K562 (cell line): ENCODE results near the gene FCHSD1. TPM values are rescaled to one million over a fixed set of nuclear protein-coding genes. Genes with fewer than 3 reads are reported as not detected.
A peak's percentile ranks its signal among the peaks of the same experiment; 100 is the strongest.

Source experiments
- ATAC-seq: fragments of 200-7000 bp; cut with Tn5 transposase; 3 replicates; pipeline ENCODE4 v1.9.1; 2020; ENCODE audit warnings: moderate library complexity
- BruUV-seq: library from RNA; stranded (reverse); fragments of 400-500 nt; replicated peaks from 2 replicates; lab custom pipeline; 2021; lab: Mats Ljungman, UMichigan
- CTCF ChIA-PET: fragments of 300-600 bp; formaldehyde crosslinking; extraction: SDS; loops from one replicate; lab custom pipeline; 2021; ENCODE audit warnings: low intra/inter-chr PET ratio; lab: Yijun Ruan, JAX
- POLR2A ChIA-PET: fragments of 300-600, 350-650 bp; sonication (Branson Sonifier 250); formaldehyde crosslinking; extraction: SDS; loops from one replicate; lab custom pipeline; 2021; ENCODE audit warnings: antibody characterized with exemption, inconsistent platforms; lab: Yijun Ruan, JAX
- DNase-seq, 4 experiments: peaks; one replicate each; pipeline versions ENCODE4 v3.0.0 to v3.0.0-alpha.2; 2011 to 2018; ENCODE audit warnings: low spot score in 3 of 4, mixed read lengths in 3 of 4; ENCODE audit errors: extremely low read depth in 1 of 4
- FAIRE-seq: peaks from 2 replicates; lab custom pipeline; 2011; peaks lifted over from hg19 to GRCh38; lab: Jason Lieb, UNC
- H2AFZ ChIP-seq: 2 replicates; pipeline ENCODE4 v1.6.0; 2011; ENCODE audit warnings: low read depth, low read length, control low read depth, inconsistent platforms
- H3K27ac ChIP-seq: fragments of 200-600 bp; 3 replicates; pipeline ENCODE4 v1.8.0; 2011; ENCODE audit warnings: low read depth, mild to moderate bottlenecking, control low read depth, inconsistent platforms, low read length, moderate library complexity, mixed read lengths; ENCODE audit errors: extremely low read depth
- H3K27me3 ChIP-seq, 2 experiments: fragments of 300-600 bp in 1 of 2; 2 replicates in 1 of 2; 3 replicates in 1 of 2; pipeline versions ENCODE4 v1.6.0 to v1.8.0; 2011; ENCODE audit warnings: inconsistent platforms in 2 of 2, low read length in 2 of 2, mild to moderate bottlenecking in 1 of 2, mixed read lengths in 1 of 2, moderate library complexity in 1 of 2; ENCODE audit not compliant: control insufficient read depth in 2 of 2, insufficient read depth in 2 of 2
- H3K36me3 ChIP-seq: fragments of 300-600 bp; 3 replicates; pipeline ENCODE4 v1.8.0; 2011; ENCODE audit warnings: mild to moderate bottlenecking, low read length, inconsistent platforms; ENCODE audit not compliant: control insufficient read depth, insufficient read depth
- H3K4me1 ChIP-seq, 2 experiments: fragments of 200-600 bp in 1 of 2; replicated peaks in 1 of 2; 2 replicates in 1 of 2; 3 replicates in 1 of 2; pipeline versions ENCODE4 v1.5.1 to v1.8.0; 2011; ENCODE audit warnings: inconsistent platforms in 2 of 2, low read length in 2 of 2, mild to moderate bottlenecking in 1 of 2, mixed read lengths in 1 of 2, moderate library complexity in 1 of 2; ENCODE audit not compliant: control insufficient read depth in 2 of 2, insufficient read depth in 2 of 2
- H3K4me2 ChIP-seq: 2 replicates; pipeline ENCODE4 v1.6.1; 2011; ENCODE audit warnings: low read length, control low read depth, inconsistent platforms, mixed read lengths; ENCODE audit not compliant: insufficient read depth
- H3K4me3 ChIP-seq: fragments of 200-600 bp; sonication (generic), shearing (Covaris generic); 2 replicates; pipeline ENCODE4 v1.5.1; 2016; ENCODE audit warnings: control low read depth, inconsistent platforms
- H3K79me2 ChIP-seq: fragments of 200-600 bp; 3 replicates; pipeline ENCODE4 v1.8.0; 2011; ENCODE audit warnings: low read length, inconsistent platforms; ENCODE audit not compliant: control insufficient read depth, insufficient read depth
- H3K9ac ChIP-seq, 2 experiments: 2 replicates each; pipeline versions ENCODE4 v1.6.0 to v1.6.1; 2011; ENCODE audit warnings: low read depth in 2 of 2, low read length in 2 of 2, control low read depth in 1 of 2, inconsistent platforms in 1 of 2, mild to moderate bottlenecking in 1 of 2, mixed read lengths in 1 of 2; ENCODE audit not compliant: insufficient read depth in 1 of 2
- H3K9me1 ChIP-seq: one replicate; pipeline ENCODE4 v1.6.0; 2011; ENCODE audit warnings: inconsistent platforms, mild to moderate bottlenecking, low read length, moderate library complexity; ENCODE audit not compliant: control insufficient read depth, insufficient read depth
- H3K9me3 ChIP-seq: replicated peaks from 2 replicates; pipeline ENCODE4 v1.5.1; 2011; ENCODE audit warnings: low read depth, low read length, inconsistent platforms; ENCODE audit not compliant: control insufficient read depth, insufficient read depth
- H4K20me1 ChIP-seq: replicated peaks from 2 replicates; pipeline ENCODE4 v1.6.1; 2011; ENCODE audit warnings: low read length, inconsistent platforms, mixed read lengths; ENCODE audit not compliant: control insufficient read depth, insufficient read depth
- EZH2 ChIP-seq: IDR thresholded peaks from 2 replicates; pipeline ENCODE4 v1.6.1; 2012; ENCODE audit warnings: low read depth, mild to moderate bottlenecking, inconsistent platforms, low read length, borderline replicate concordance
- ZNF263 ChIP-seq: sonication (generic); formaldehyde crosslinking; IDR thresholded peaks from 2 replicates; pipeline ENCODE4 v1.8.0; 2022; ENCODE audit warnings: mild to moderate bottlenecking, missing genetic modification reagents, borderline replicate concordance
- WGBS: fragments of 100-300 bp; shearing (Covaris generic); methylation state at CpG from one replicate; pipeline ENCODE4 v1.1.6; 2016; ENCODE audit warnings: low coverage, mixed read lengths; ENCODE audit not compliant: insufficient coverage; ENCODE audit errors: missing lambda C conversion rate; 5-methylcytosine and 5-hydroxymethylcytosine counted together
- in situ Hi-C: fragments of 300-500 bp; cut with MboI; formaldehyde crosslinking; loops from 4 replicates; pipeline ENCODE4 v1.15.0; 2018; ENCODE audit warnings: inconsistent platforms, mixed read lengths
- intact Hi-C: fragments of 100-400 bp; cut with micrococcal nuclease; formaldehyde crosslinking; loops from 2 replicates; pipeline ENCODE4 v1.14.2; 2022
- polyA plus RNA-seq, 8 experiments: library from polyadenylated mRNA; depleted of rRNA in 4 of 8; stranded (reverse) in 5 of 8; unstranded in 3 of 8; fragments of >200 nt; fragmentation: Nextera tagmentation in 2 of 8; fragmentation: Illumina TruSeq in 1 of 8; extraction: Ambion mirVana in 2 of 8; extraction: Trizol in 1 of 8; gene quantifications; 2 replicates each; pipeline versions ENCODE4 v1.2.1 to v1.2.3, GENCODE V29; 2011 to 2014; ENCODE audit warnings: inconsistent platforms in 1 of 8, missing spikeins in 1 of 8
- total RNA-seq, 7 experiments: library from RNA; depleted of rRNA in 6 of 7; stranded (reverse); fragments of >200 nt in 6 of 7; fragmentation: Illumina TruSeq in 2 of 7; extraction: Trizol in 2 of 7; gene quantifications; 2 replicates each; pipeline versions ENCODE4 v1.2.1 to v1.2.3, GENCODE V29; 2011 to 2021; ENCODE audit warnings: low replicate concordance in 1 of 7
- TF ChIP-seq, protein P1 (sequence below): fragments of 450-650 bp; IDR thresholded peaks from 2 replicates; pipeline ENCODE4 v1.7.0; 2016; ENCODE audit warnings: borderline replicate concordance

Gene FCHSD1
- total and polyA plus RNA-seq, 9 of the 15 experiments (the other 6 are each of a cell fraction or from before 2014, with no cell fraction given) = 0.35 to 37.5 (median 13.6) TPM

DNA sequence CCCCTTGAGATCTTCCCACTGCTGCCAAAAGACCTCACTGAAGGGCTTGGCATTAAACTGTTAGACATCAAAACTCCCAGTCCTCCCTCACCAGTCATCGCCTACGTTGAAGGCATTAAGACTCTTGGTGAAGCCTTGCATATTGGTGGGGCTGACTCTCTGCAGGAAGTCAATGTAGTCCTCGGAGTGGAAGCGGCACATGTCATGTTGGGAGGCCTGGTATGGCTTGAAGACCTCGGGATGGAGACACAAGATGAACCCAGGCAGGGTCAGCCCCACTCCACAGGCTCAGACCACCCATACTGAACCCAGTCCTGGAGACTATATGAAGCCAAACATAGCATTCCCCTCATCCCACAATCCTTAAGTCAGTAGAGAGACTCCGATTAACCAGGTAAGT lies 16.5 kb downstream of the FCHSD1 start:
- peaks cover 38 to 42% of the 10 kb centered on the region in 2 experiments for H3K4me1 ChIP-seq
- 71% methylated on average over 6 of the region's 6 CpGs for WGBS
- ChIA-PET CTCF (no interaction called here), POLR2A (interaction anchor here (0.6 to 1.9 kb wide), 5 partner anchors 9 to 204 kb away, joined by 3 to 9 read pairs (median 7); partner anchors contain the start of gene DIAPH1)
- peaks cover 5% of the 10 kb centered on the region for H3K9me1 ChIP-seq
- no peaks in the 10 kb centered on the region for H3K9me3 ChIP-seq
- in situ Hi-C loops = loop anchor here (5.0 kb wide), 1 partner anchor 42 kb away; no protein-coding TSS in a partner anchor
- peak; percentile 29; the same call in 1 of the 2 replicates for TF ChIP-seq ZNF263
- peak; percentile 83; the same call in 1 of the 2 replicates for TF ChIP-seq EZH2
- TF ChIP-seq, protein P1, sequence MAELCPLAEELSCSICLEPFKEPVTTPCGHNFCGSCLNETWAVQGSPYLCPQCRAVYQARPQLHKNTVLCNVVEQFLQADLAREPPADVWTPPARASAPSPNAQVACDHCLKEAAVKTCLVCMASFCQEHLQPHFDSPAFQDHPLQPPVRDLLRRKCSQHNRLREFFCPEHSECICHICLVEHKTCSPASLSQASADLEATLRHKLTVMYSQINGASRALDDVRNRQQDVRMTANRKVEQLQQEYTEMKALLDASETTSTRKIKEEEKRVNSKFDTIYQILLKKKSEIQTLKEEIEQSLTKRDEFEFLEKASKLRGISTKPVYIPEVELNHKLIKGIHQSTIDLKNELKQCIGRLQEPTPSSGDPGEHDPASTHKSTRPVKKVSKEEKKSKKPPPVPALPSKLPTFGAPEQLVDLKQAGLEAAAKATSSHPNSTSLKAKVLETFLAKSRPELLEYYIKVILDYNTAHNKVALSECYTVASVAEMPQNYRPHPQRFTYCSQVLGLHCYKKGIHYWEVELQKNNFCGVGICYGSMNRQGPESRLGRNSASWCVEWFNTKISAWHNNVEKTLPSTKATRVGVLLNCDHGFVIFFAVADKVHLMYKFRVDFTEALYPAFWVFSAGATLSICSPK = no peak
- BruUV-seq = no TSS peak
- H3K79me2 ChIP-seq = peaks cover 87% of the 10 kb centered on the region
- intact Hi-C loops = loop anchor here (2.0 to 5.0 kb wide), 2 partner anchors 16 to 42 kb away; partner anchors contain the start of gene DIAPH1
- FAIRE-seq (no peak), DNase-seq (no peak), ATAC-seq (no peak)
- H3K4me3 ChIP-seq = peak overlapping the region; percentile 91; the same call in 1 of the 2 replicates
- H3K27me3 ChIP-seq = no peaks in the 10 kb centered on the region
- H2AFZ ChIP-seq = no peak overlapping the region
- peak overlapping the region; percentile 49 to 88; a peak in 2 of 4 replicates for H3K9ac ChIP-seq
- H3K4me2 ChIP-seq = peak overlapping the region; percentile 100
- peaks cover 66% of the 10 kb centered on the region for H3K36me3 ChIP-seq
- peaks cover 8% of the 10 kb centered on the region; the same call in 1 of the 2 replicates for H4K20me1 ChIP-seq
- H3K27ac ChIP-seq = peak overlapping the region; percentile 56
